SK-N-MC (cell line): Measurements from ENCODE around the gene CDH3.

Experiments used
- DNase-seq: peaks from one replicate; pipeline ENCODE4 v3.0.0-alpha.2; 2011; ENCODE audit warnings: low read depth, low spot score
- H3K27ac ChIP-seq: fragments of 200-600 bp; sonication (generic); 2 replicates; pipeline ENCODE4 v1.5.1; 2016; ENCODE audit warnings: mixed run types
- H3K36me3 ChIP-seq: fragments of 200-600 bp; sonication (generic); 2 replicates; pipeline ENCODE4 v1.6.1; 2017; ENCODE audit warnings: antibody characterized with exemption, low read length, mixed read lengths; ENCODE audit not compliant: insufficient read depth
- H3K4me3 ChIP-seq: fragments of 200-600 bp; sonication (generic); 2 replicates; pipeline ENCODE4 v1.5.1; 2016
- H3K9ac ChIP-seq: fragments of 200-600 bp; sonication (generic); 2 replicates; pipeline ENCODE4 v1.8.0; 2017; ENCODE audit warnings: mixed run types, mixed read lengths; ENCODE audit not compliant: insufficient read length
- H3K9me3 ChIP-seq: fragments of 200-600 bp; sonication (generic); 2 replicates; pipeline ENCODE4 v1.6.1; 2017; ENCODE audit warnings: low read depth, mild to moderate bottlenecking, antibody characterized with exemption, low read length, moderate library complexity, mixed read lengths
- EZH2 ChIP-seq: fragments of 200-600 bp; sonication (generic); IDR thresholded peaks from one replicate; pipeline ENCODE4 v1.6.1; 2017; ENCODE audit warnings: antibody characterized with exemption
- FOXP2 ChIP-seq: optimal IDR thresholded peaks from 2 replicates; pipeline ENCODE3; 2011; ENCODE audit warnings: mild to moderate bottlenecking, moderate library complexity; ENCODE audit not compliant: insufficient read depth; ENCODE audit errors: extremely low read length, control extremely low read depth
- POLR2AphosphoS5 ChIP-seq: IDR thresholded peaks from 2 replicates; pipeline ENCODE4 v1.6.1; 2012; ENCODE audit warnings: mild to moderate bottlenecking, low read depth, low read length, borderline replicate concordance

Gene CDH3

GRCh38 chr16:68719993-68720489, 74.9 kb downstream of the CDH3 start:
- DNase-seq = no peak
- TF ChIP-seq FOXP2 (no peak), EZH2 (no peak), POLR2AphosphoS5 (no peak)
- Histone ChIP-seq H3K27ac (no peak overlapping the region), H3K4me3 (no peak overlapping the region), H3K36me3 (no peaks in the 10 kb centered on the region), H3K9ac (no peak overlapping the region), H3K9me3 (no peaks in the 10 kb centered on the region)

- no peak for DNase-seq
- TF ChIP-seq EZH2 (no peak), FOXP2 (no peak), POLR2AphosphoS5 (no peak)
- H3K9ac ChIP-seq = no peak overlapping the region
- no peak overlapping the region for H3K27ac ChIP-seq
- H3K4me3 ChIP-seq = no peak overlapping the region
- no peaks in the 10 kb centered on the region for H3K36me3 ChIP-seq
- no peaks in the 10 kb centered on the region for H3K9me3 ChIP-seq
Observed at GRCh38 chr16:68722119-68723024, 77.3 kb downstream of the CDH3 start.

- no peaks in the 10 kb centered on the region for H3K9me3 ChIP-seq
- TF ChIP-seq FOXP2 = no peak
- TF ChIP-seq EZH2 = no peak
- DNase-seq = no peak
- H3K36me3 ChIP-seq = no peaks in the 10 kb centered on the region
- no peak overlapping the region for H3K9ac ChIP-seq
- no peak overlapping the region for H3K27ac ChIP-seq
- H3K4me3 ChIP-seq = no peak overlapping the region
Observed at GRCh38 chr16:68724797-68725196, 79.7 kb downstream of the CDH3 start.

- H3K9me3 ChIP-seq = no peaks in the 10 kb centered on the region
- H3K27ac ChIP-seq = no peak overlapping the region
- no peaks in the 10 kb centered on the region for H3K36me3 ChIP-seq
- H3K4me3 ChIP-seq = no peak overlapping the region
- H3K9ac ChIP-seq = no peak overlapping the region
- no peak for DNase-seq
- TF ChIP-seq EZH2 = no peak
Observed at GRCh38 chr16:68728523-68728922, 83.4 kb downstream of the CDH3 start.

- Histone ChIP-seq H3K36me3 (no peaks in the 10 kb centered on the region), H3K9ac (no peak overlapping the region), H3K27ac (no peak overlapping the region), H3K4me3 (no peak overlapping the region), H3K9me3 (no peaks in the 10 kb centered on the region)
- TF ChIP-seq POLR2AphosphoS5 = no peak
- no peak for TF ChIP-seq EZH2
- TF ChIP-seq FOXP2 = no peak
- no peak for DNase-seq
Observed at GRCh38 chr16:68731637-68732036, 86.5 kb downstream of the CDH3 start.

GRCh38 chr16:68732042-68732680, 87.1 kb downstream of the CDH3 start:
- TF ChIP-seq EZH2 = no peak
- no peak for TF ChIP-seq FOXP2
- no peak for TF ChIP-seq POLR2AphosphoS5
- H3K9ac ChIP-seq = no peak overlapping the region
- H3K27ac ChIP-seq = no peak overlapping the region
- DNase-seq = no peak
- no peak overlapping the region for H3K4me3 ChIP-seq
- no peaks in the 10 kb centered on the region for H3K36me3 ChIP-seq
- H3K9me3 ChIP-seq = no peaks in the 10 kb centered on the region

- no peak overlapping the region for H3K4me3 ChIP-seq
- H3K27ac ChIP-seq = no peak overlapping the region
- H3K9ac ChIP-seq = no peak overlapping the region
- no peaks in the 10 kb centered on the region for H3K36me3 ChIP-seq
- no peak for DNase-seq
- no peaks in the 10 kb centered on the region for H3K9me3 ChIP-seq
- TF ChIP-seq POLR2AphosphoS5 = no peak
Observed at GRCh38 chr16:68732741-68733399, 87.8 kb downstream of the CDH3 start.

- Histone ChIP-seq H3K4me3 (no peak overlapping the region), H3K36me3 (no peaks in the 10 kb centered on the region), H3K27ac (no peak overlapping the region), H3K9ac (no peak overlapping the region), H3K9me3 (no peaks in the 10 kb centered on the region)
- DNase-seq = no peak
- no peak for TF ChIP-seq FOXP2
- no peak for TF ChIP-seq POLR2AphosphoS5
- TF ChIP-seq EZH2 = no peak
Observed at GRCh38 chr16:68733570-68733969, 88.5 kb downstream of the CDH3 start.
